Measurements from ENCODE around the gene TAX1BP1.

GRCh38 chr7:27836536-27836935 lies 96.6 kb downstream of the TAX1BP1 start:
- TF ChIP-seq EZH2 (IDR thresholded peaks at IDR 0.05; ENCODE audit: insufficient read depth, poor library complexity, severe bottlenecking), result no peak
- TF ChIP-seq EZH2phosphoT487 (IDR thresholded peaks at IDR 0.05; ENCODE audit: insufficient read depth, low read depth), result no peak

Data from GM23248 (cell line).